GM13977 (cell line): ENCODE measurements around the gene PTPRO.

Source experiments
- DNase-seq: peaks from one replicate; pipeline ENCODE4 v3.0.0; 2012; ENCODE audit warnings: low spot score
- in situ Hi-C: fragments of 300-500 bp; cut with MboI; formaldehyde crosslinking; loops from one replicate; pipeline ENCODE4 v1.12.0; 2022; ENCODE audit warnings: low sequenced_read_pairs, low pct_unique_long_range_greater_than_20kb, mixed read lengths, inconsistent platforms; ENCODE audit not compliant: unreplicated experiment
- TF ChIP-seq, protein P1 (sequence below): IDR thresholded peaks from 2 replicates; pipeline ENCODE4 v1.5.1; 2012; ENCODE audit warnings: mild to moderate bottlenecking, control low read depth; ENCODE audit not compliant: insufficient read depth; ENCODE audit errors: extremely low read depth, missing control alignments

PTPRO gene

DNA sequence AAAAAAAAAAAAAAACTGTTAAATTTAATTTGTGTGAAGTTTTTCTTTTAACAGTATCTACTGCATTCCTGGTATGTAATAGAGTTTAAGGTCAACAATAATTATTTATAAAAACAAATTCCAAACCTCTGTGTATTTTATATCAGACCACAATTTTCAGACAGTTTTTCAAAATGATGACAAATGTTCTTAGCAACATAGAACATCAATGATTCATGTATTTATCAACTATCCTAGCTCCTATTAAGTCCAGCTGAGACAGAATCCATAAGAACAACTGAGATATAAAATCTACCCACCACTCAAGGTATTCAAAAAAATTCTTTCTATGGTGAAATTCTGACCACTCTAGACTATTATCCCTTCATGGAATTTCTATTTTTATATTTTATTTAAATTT lies 322.4 kb downstream of the PTPRO start:
- in situ Hi-C loops, result no loop called here
- TF ChIP-seq, protein P1, sequence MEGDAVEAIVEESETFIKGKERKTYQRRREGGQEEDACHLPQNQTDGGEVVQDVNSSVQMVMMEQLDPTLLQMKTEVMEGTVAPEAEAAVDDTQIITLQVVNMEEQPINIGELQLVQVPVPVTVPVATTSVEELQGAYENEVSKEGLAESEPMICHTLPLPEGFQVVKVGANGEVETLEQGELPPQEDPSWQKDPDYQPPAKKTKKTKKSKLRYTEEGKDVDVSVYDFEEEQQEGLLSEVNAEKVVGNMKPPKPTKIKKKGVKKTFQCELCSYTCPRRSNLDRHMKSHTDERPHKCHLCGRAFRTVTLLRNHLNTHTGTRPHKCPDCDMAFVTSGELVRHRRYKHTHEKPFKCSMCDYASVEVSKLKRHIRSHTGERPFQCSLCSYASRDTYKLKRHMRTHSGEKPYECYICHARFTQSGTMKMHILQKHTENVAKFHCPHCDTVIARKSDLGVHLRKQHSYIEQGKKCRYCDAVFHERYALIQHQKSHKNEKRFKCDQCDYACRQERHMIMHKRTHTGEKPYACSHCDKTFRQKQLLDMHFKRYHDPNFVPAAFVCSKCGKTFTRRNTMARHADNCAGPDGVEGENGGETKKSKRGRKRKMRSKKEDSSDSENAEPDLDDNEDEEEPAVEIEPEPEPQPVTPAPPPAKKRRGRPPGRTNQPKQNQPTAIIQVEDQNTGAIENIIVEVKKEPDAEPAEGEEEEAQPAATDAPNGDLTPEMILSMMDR, result no peak

DNA sequence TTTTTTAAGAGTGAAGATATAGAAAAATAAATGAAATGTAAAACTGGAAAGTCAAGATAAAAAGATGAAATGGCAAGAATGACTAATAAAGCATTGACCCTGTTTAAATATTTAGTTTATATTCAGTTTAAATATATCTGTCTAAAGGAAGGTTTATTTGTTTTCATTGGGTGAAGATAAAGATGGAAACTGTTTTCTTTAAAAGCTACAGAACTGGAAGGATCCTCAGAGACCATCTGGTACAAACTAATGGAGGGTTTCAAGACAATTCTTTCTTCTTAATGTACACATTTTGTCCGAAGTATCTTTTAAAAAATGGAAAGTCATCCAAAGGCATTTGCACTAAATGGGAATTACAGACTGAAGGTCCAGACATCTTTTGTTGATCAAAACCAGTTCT lies 324.3 kb downstream of the PTPRO start:
- TF ChIP-seq, protein P1, result no peak
- in situ Hi-C loops, result no loop called here
- no peak for DNase-seq

More for the DNA sequence above, 322.4 kb downstream of the PTPRO start:
- DNase-seq, result no peak
